ENCODE data around the gene TAOK1. TPM values are rescaled to one million over a fixed set of nuclear protein-coding genes. Genes with fewer than 3 reads are reported as not detected.

TAOK1 gene
- total and polyA plus RNA-seq, 2 donors (not counting 1 experiment from before 2014, with no cell fraction given), result 9.8 to 80.7 TPM

DNA sequence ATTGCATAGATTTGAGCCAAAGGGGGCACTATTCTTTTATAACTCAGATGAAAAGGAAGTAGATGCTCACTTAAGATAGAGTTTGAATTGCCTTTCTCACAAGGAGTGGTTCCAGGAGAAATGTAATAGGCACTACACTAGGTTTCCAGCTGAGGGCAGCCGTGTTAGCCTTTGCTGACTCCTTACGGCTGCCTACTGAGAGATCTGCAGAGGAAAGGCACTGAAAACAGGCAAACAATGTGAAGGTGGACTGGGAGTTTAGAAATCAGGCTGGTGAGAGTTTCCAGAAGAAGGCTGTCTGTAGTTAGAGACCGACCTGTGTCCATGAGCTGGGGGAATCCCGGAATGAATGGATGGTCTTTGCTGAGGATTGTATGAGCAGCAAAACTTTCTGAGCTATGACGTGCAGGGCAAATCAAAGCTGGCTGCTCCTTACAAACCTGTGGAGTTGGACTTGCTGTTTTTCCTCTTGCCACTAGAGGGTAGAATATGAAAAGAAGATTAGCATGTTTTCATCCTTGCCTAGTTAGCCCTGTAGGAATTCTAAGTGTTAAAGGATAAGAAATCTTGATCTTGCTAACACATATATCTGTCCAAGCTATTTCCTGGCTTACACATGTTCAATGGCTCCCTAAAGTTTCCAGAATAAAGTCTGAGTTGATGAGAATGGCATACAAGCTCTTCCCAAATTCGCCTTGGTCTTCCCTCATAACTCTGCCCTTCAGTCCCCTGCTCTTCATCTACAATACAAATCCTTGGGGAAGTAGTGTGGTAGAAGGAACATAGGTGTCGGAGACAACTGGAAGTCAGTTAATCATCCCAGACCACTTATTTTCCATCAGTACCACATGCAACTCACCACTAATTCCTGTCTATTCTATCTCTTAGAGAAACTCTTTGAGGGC is 20.1 kb upstream of the TAOK1 start:
- Histone ChIP-seq H3K79me2 (ENCODE audit: control insufficient read depth, insufficient read depth, low read length) (no peaks in the 10 kb centered on the region), H3K4me3 (ENCODE audit: control extremely low read depth in 1 of 5, extremely low read depth in 1 of 5, insufficient read depth in 1 of 5, low read depth in 2 of 5, low read length in 4 of 5) (peak overlapping the region in 2 of 5 experiments; percentile 20 to 25), H3K36me3 (replicated peaks in 1 of 2; ENCODE audit: control extremely low read depth in 1 of 2, control insufficient read depth in 1 of 2, extremely low read depth in 1 of 2, insufficient read depth in 2 of 2, low read length in 1 of 2) (no peaks in the 10 kb centered on the region), H4K20me1 (ENCODE audit: control insufficient read depth, insufficient read depth, low read length, poor library complexity, severe bottlenecking) (no peaks in the 10 kb centered on the region), H3K27ac (ENCODE audit: low read length in 2 of 2) (no peak overlapping the region), H3K9ac (ENCODE audit: low read length) (no peak overlapping the region), H2AFZ (ENCODE audit: insufficient read depth, low read depth, low read length, poor library complexity, severe bottlenecking) (peak overlapping the region; percentile 78), H3K27me3 (replicated peaks in 1 of 4; ENCODE audit: control extremely low read depth in 1 of 4, control insufficient read depth in 3 of 4, insufficient read depth in 4 of 4, low read length in 3 of 4) (no peaks in the 10 kb centered on the region), H3K4me2 (replicated peaks; ENCODE audit: low read depth, low read length, poor library complexity, severe bottlenecking) (peak overlapping the region; percentile 67), H3K9me3 (ENCODE audit: control extremely low read depth in 1 of 3, control insufficient read depth in 2 of 3, insufficient read depth in 1 of 3, low read length in 2 of 3) (no peaks in the 10 kb centered on the region), H3K4me1 (ENCODE audit: control insufficient read depth in 2 of 2, insufficient read depth in 2 of 2, low read length in 2 of 2) (peaks cover 0 to 7% of the 10 kb centered on the region in 2 donors)
- intact Hi-C loops (cut with micrococcal nuclease), result loop anchor here (1.0 kb wide), 3 partner anchors 167 to 220 kb away; no protein-coding TSS in a partner anchor
- H3K9me3 Mint-ChIP-seq (ENCODE audit: insufficient read depth), result no peaks in the 10 kb centered on the region
- DNase-seq (peak; percentile 82), ATAC-seq (ENCODE audit: low read depth) (peak; percentile 94)
- no peak overlapping the region for H3K27ac Mint-ChIP-seq
- 0% methylated on average over 5 of the region's 7 CpGs for WGBS (ENCODE audit: insufficient coverage)
- H3K27me3 Mint-ChIP-seq, result no peaks in the 10 kb centered on the region
- ChIA-PET CTCF (interaction anchor here (0.5 to 3.7 kb wide), 75 partner anchors 8 to 1096 kb away, joined by 3 to 43 read pairs (median 4); partner anchors contain the start of genes ABHD15, ANKRD13B, NUFIP2 and SSH2), POLR2A (interaction anchor here (0.6 kb wide), 2 partner anchors 15 to 18 kb away, joined by 4 to 6 read pairs; no protein-coding TSS in a partner anchor)
- no peak overlapping the region for H3K4me3 Mint-ChIP-seq
- H3K4me1 Mint-ChIP-seq, result no peaks in the 10 kb centered on the region
- no peak for TF ChIP-seq EZH2 (IDR thresholded peaks at IDR 0.05; ENCODE audit: borderline replicate concordance, insufficient read depth, low read depth, low read length, poor library complexity, severe bottlenecking)
- TF ChIP-seq, protein P1, sequence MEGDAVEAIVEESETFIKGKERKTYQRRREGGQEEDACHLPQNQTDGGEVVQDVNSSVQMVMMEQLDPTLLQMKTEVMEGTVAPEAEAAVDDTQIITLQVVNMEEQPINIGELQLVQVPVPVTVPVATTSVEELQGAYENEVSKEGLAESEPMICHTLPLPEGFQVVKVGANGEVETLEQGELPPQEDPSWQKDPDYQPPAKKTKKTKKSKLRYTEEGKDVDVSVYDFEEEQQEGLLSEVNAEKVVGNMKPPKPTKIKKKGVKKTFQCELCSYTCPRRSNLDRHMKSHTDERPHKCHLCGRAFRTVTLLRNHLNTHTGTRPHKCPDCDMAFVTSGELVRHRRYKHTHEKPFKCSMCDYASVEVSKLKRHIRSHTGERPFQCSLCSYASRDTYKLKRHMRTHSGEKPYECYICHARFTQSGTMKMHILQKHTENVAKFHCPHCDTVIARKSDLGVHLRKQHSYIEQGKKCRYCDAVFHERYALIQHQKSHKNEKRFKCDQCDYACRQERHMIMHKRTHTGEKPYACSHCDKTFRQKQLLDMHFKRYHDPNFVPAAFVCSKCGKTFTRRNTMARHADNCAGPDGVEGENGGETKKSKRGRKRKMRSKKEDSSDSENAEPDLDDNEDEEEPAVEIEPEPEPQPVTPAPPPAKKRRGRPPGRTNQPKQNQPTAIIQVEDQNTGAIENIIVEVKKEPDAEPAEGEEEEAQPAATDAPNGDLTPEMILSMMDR (IDR thresholded peaks at IDR 0.05), result peak; percentile 86

Data from B cell (primary cell).